Activated naive CD8-positive, alpha-beta T cell treated with anti-CD3 and anti-CD28 coated beads, Interleukin-2, amount 10 ng/mL, durations not matched to agents 7 days and 5 days (primary cell): ENCODE measurements around the gene EGFR. TPM values are rescaled to one million over a fixed set of nuclear protein-coding genes. Genes with fewer than 3 reads are reported as not detected.

Experiments used
- ATAC-seq: fragments of 150-1000 bp; cut with Tn5 transposase; one replicate; pipeline ENCODE4 v1.10.0; 2021; ENCODE audit warnings: low read depth, moderate library complexity
- POLR2A ChIA-PET: fragments of 350-600 bp; sonication (Branson Sonifier 250); formaldehyde crosslinking; loops from one replicate; lab custom pipeline; 2021; ENCODE audit warnings: antibody characterized with exemption; lab: Charles Lee
- DNase-seq: peaks from one replicate; pipeline ENCODE4 v3.0.0; 2021
- H3K27ac Mint-ChIP-seq: one replicate; pipeline ENCODE4 v1.8.0; 2022; ENCODE audit warnings: mild to moderate bottlenecking, mixed read lengths
- H3K27me3 Mint-ChIP-seq: one replicate; pipeline ENCODE4 v1.8.0; 2022; ENCODE audit warnings: mild to moderate bottlenecking, moderate library complexity, mixed read lengths
- H3K36me3 Mint-ChIP-seq: one replicate; pipeline ENCODE4 v1.8.0; 2021; ENCODE audit warnings: mild to moderate bottlenecking, mixed read lengths
- H3K4me1 Mint-ChIP-seq: one replicate; pipeline ENCODE4 v1.8.0; 2021; ENCODE audit warnings: mixed read lengths
- H3K4me3 Mint-ChIP-seq: one replicate; pipeline ENCODE4 v1.8.0; 2022; ENCODE audit warnings: mild to moderate bottlenecking, moderate library complexity, mixed read lengths
- H3K9me3 Mint-ChIP-seq: one replicate; pipeline ENCODE4 v1.8.0; 2021; ENCODE audit warnings: mixed read lengths
- total RNA-seq, 2 experiments: library from RNA; stranded (reverse); gene quantifications; one replicate each; pipeline ENCODE4 v1.2.3, GENCODE V29; 2021

Gene EGFR
- total RNA-seq, 2 experiments from 2014 or later, result not detected

DNA sequence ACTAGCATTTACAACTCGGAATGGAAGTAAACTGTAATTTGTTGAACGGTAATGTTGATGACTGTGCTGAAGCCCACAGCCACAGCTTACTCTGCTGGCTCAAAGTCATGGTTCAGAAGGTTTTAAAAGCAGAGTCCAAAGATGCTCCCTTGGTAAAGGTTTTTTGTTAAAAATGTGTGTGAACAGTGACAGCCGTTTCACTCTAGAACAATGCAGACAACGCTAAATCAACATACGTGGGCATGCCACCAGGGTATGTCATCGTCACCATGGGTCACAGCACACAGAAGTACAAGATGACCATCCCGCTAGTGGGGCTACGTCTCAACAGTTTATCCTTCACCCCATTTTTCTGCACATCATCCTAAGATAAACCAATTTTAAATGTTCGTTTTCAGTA lies 239.8 kb downstream of the EGFR start:
- no peak overlapping the region for H3K4me3 Mint-ChIP-seq
- peaks cover 46% of the 10 kb centered on the region for H3K27me3 Mint-ChIP-seq
- H3K9me3 Mint-ChIP-seq, result no peaks in the 10 kb centered on the region
- H3K27ac Mint-ChIP-seq, result no peak overlapping the region
- POLR2A ChIA-PET, result no interaction called here
- ATAC-seq, result no peak
- peaks cover 6% of the 10 kb centered on the region for H3K4me1 Mint-ChIP-seq
- H3K36me3 Mint-ChIP-seq, result no peaks in the 10 kb centered on the region
- no peak for DNase-seq

DNA sequence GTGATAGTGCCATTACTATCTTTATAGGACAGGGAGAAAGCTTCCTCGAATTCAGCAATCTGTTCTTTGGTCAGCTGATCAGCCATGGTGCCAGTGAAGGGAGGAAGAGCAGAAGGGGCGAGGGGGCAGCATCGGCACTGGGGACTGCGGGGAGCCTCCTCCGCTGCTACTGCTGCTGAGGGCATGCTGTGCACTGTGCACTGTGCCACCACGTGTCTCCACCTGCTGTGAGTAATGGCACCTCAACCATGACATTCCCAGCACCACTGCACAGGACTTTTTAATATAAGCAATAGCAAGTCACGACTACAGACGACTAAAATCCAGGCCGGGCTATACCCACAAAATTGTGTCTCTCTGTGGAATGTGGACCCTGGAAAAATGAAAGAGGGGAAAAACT lies 241.4 kb downstream of the EGFR start:
- H3K36me3 Mint-ChIP-seq, result no peaks in the 10 kb centered on the region
- POLR2A ChIA-PET, result no interaction called here
- no peak for ATAC-seq
- no peak overlapping the region for H3K4me3 Mint-ChIP-seq
- H3K4me1 Mint-ChIP-seq, result peaks cover 6% of the 10 kb centered on the region
- H3K27me3 Mint-ChIP-seq, result peaks cover 49% of the 10 kb centered on the region
- H3K9me3 Mint-ChIP-seq, result no peaks in the 10 kb centered on the region
- DNase-seq, result no peak
- H3K27ac Mint-ChIP-seq, result no peak overlapping the region

GRCh38 chr7:55260676-55261385 lies 242.0 kb downstream of the EGFR start:
- ATAC-seq, result no peak
- H3K27ac Mint-ChIP-seq, result no peak overlapping the region
- H3K27me3 Mint-ChIP-seq, result peaks cover 47% of the 10 kb centered on the region
- POLR2A ChIA-PET, result no interaction called here
- no peaks in the 10 kb centered on the region for H3K36me3 Mint-ChIP-seq
- H3K9me3 Mint-ChIP-seq, result no peaks in the 10 kb centered on the region
- peaks cover 2% of the 10 kb centered on the region for H3K4me1 Mint-ChIP-seq
- no peak for DNase-seq
- no peak overlapping the region for H3K4me3 Mint-ChIP-seq
